ENCODE data around the gene DYNC2I2.

DNA sequence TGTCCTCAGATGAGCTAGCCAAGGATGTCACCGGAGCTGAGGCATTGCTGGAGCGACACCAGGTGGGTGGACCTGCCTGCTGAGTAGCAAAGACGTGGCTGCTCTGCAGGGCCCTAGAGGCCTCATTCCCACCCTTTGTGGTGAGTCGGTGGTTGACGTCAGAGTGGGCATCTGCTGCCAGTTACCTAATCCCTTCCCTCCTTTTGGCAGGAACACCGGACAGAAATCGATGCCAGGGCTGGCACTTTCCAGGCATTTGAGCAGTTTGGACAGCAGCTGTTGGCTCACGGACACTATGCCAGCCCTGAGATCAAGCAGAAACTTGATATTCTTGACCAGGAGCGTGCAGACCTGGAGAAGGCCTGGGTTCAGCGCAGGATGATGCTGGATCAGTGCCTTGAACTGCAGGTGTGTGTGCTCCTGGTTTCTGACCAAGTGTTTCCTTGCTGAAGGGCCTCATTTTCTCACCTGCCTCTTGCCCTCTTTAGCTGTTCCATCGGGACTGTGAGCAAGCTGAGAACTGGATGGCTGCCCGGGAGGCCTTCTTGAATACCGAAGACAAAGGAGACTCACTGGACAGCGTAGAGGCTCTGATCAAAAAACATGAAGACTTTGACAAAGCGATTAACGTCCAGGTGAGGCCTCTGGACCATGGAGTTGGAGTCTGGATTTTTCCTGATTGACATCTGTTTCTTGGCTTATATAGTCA, 48.9 kb downstream of the DYNC2I2 start:
- TF ChIP-seq, protein P1, sequence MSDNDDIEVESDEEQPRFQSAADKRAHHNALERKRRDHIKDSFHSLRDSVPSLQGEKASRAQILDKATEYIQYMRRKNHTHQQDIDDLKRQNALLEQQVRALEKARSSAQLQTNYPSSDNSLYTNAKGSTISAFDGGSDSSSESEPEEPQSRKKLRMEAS (IDR thresholded peaks at IDR 0.05; ENCODE audit: insufficient read depth, insufficient read length), result no peak
- TF ChIP-seq, protein P2, sequence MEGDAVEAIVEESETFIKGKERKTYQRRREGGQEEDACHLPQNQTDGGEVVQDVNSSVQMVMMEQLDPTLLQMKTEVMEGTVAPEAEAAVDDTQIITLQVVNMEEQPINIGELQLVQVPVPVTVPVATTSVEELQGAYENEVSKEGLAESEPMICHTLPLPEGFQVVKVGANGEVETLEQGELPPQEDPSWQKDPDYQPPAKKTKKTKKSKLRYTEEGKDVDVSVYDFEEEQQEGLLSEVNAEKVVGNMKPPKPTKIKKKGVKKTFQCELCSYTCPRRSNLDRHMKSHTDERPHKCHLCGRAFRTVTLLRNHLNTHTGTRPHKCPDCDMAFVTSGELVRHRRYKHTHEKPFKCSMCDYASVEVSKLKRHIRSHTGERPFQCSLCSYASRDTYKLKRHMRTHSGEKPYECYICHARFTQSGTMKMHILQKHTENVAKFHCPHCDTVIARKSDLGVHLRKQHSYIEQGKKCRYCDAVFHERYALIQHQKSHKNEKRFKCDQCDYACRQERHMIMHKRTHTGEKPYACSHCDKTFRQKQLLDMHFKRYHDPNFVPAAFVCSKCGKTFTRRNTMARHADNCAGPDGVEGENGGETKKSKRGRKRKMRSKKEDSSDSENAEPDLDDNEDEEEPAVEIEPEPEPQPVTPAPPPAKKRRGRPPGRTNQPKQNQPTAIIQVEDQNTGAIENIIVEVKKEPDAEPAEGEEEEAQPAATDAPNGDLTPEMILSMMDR (IDR thresholded peaks at IDR 0.05; ENCODE audit: extremely low read depth in 1 of 2, insufficient read depth in 1 of 2, low read depth in 1 of 2, low read length in 2 of 2), result no peak
- no peak for TF ChIP-seq EZH2 (IDR thresholded peaks at IDR 0.05; ENCODE audit: borderline replicate concordance, low read depth, low read length, severe bottlenecking)
- no peak for TF ChIP-seq POLR2A (IDR thresholded peaks at IDR 0.05; ENCODE audit: low read depth, low read length)
- no peak for TF ChIP-seq MYC (IDR thresholded peaks at IDR 0.05; ENCODE audit: low read depth, low read length)
- TF ChIP-seq JUN (IDR thresholded peaks at IDR 0.05; ENCODE audit: borderline replicate concordance, insufficient read depth, insufficient read length, low read depth), result no peak
- TF ChIP-seq GATA2 (IDR thresholded peaks at IDR 0.05; ENCODE audit: insufficient read depth, insufficient read length, low read depth, low read length), result no peak

Data from endothelial cell of umbilical vein (primary cell).